DMS153 (cell line): Measurements from ENCODE around the gene MAMDC2.

ENCODE experiments used
- DNase-seq: peaks from one replicate; lab custom pipeline; 2025; lab: John Stamatoyannopoulos, UW

The MAMDC2 gene

DNA sequence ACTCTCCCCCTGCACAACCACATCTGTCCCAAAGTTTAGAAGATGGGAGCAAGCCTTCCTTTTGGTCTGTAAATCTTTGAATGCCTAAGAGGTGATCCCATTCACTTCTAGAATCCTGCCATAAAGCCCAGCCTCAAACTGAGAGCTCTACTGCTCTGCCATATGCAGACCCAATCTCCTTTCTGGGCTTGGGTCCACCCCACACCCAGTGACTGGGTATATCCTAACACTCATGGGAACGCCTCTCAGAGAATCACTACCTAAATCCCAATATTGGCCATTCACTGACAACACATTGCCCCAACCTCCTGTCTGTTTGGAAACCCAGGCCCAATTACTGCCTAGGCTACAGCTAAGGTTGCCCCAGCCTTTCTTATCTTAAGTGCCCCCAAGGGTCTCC is 90.7 kb downstream of the MAMDC2 start:
- DNase-seq: no peak

GRCh38 chr9:70135176-70135575 is 91.5 kb downstream of the MAMDC2 start:
- DNase-seq: no peak

- DNase-seq: no peak
Observed at GRCh38 chr9:70136632-70137031, 93.0 kb downstream of the MAMDC2 start.

DNA sequence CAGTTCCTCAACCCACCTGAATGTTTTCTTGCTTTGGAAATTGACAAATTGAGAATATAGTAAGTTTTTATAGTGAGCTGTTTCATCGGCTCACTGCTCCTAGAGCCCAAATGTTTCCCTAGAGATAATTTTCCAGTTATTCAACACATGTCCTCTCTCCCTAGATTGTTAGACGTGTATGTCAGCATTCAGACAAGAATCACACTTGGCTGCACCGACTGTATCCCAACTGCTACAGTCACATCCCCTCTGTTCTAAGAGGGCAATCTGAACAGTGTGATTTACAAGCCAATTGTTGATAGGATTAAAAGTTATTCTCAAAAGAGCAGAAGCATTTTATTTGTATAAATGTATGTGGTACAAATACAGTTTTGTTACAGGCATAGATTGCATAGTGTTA is 93.9 kb downstream of the MAMDC2 start:
- no peak for DNase-seq

- no peak for DNase-seq
Observed at GRCh38 chr9:70142101-70142500, 98.5 kb downstream of the MAMDC2 start.

DNA sequence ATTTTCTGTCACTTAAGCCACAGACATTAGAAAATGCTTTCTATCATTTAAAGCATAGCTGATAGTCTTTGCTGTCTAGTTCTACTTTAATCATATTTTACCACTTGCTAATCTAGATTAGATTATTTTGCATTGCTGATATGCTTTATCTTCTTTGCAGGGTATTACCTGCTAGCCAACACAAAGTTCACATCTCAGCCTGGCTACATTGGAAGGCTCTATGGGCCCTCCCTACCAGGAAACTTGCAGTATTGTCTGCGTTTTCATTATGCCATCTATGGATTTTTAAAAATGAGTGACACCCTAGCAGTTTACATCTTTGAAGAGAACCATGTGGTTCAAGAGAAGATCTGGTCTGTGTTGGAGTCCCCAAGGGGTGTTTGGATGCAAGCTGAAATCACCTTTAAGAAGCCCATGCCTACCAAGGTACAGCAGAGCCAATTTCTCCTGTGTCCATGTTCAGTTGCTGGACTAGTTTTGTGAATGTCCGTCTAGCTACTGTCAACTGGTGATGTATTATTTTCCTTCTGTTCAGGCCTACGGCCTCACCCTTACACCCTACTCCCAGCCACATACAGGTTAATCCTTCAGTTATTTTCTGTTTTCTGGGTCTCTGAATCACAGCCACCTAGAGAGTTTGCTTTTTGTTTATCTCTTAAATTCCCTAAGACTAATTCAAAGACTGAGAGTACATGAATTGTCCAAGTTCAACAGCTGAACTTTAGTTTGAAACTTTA is 99.9 kb downstream of the MAMDC2 start:
- no peak for DNase-seq

DNA sequence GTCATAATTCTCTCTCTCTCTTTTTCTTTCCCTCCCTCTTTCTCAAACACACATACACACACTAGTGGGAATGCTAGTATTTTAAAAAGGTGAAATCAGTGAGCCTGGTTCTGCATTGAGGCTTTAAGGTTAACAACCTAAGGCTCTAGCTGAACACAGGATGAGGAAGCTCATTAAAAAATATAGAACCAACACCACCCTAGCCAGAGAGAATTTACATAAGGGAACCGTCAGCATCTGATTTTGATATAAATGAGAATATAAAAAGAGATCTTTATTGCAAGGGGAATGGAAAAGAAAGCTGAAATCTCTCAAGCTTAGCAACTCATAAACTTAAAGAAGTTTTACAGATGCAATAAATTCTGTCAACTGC is 100.5 kb downstream of the MAMDC2 start:
- no peak for DNase-seq

GRCh38 chr9:70145981-70146380 is 102.3 kb downstream of the MAMDC2 start:
- DNase-seq: no peak

GRCh38 chr9:70147196-70147595 is 103.5 kb downstream of the MAMDC2 start:
- no peak for DNase-seq

- DNase-seq: no peak
Observed at GRCh38 chr9:70147651-70148050, 104.0 kb downstream of the MAMDC2 start.

DNA sequence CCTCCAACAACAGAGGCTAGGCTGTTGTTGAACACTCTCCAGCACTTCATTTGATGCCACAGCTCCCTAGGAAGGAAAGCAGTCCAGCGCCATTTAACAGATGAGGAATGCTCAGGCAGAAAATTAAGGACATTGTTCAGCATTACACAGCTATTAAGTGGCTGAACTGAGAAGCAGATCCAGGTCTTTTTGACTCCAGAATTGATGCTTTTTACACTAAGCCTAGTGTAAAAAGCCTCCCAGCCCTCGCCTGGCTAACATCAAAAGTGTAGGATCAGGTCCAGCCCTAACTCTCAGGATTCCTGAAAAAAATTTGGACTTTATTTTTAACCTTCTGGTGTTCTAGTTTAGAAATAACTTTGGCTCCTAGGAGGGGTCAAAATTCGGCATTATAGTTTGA is 108.7 kb downstream of the MAMDC2 start:
- DNase-seq: no peak

DNA sequence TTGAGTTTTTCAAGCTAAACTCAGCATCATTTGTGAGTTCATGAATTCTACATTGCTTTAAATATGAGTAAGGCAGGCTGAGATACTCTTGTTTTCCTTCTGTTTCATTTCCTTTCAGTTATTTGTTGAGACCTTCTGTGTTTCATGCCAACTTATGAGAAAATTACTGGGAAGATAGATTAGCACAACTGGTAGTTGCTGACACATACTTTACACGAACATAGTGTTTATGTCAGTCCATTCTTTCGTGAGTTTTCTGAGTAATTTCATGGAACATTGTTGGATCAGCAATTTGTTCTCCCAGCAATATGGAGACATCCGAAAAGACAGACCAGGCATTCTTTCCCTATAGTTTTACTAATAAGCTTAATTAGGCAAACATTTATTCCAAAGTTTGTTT is 113.1 kb downstream of the MAMDC2 start:
- DNase-seq: no peak

DNA sequence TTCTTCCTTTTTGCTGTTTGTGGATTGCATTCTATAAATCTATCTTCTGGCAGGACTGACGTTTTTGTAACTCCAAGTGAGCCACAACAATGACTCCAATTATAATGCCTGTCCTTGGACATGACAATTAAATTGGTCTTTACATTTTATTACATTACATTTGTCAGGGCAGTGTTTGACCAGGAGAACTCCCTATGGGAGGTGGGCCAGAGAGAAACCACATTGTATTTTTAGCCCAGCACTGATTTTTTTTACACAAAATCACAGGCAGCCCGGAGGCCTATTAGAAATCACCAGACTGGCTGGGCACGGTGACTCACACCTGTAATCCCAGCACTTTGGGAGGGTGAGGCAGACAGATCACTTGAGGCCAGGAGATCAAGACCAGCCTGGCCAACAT is 116.0 kb downstream of the MAMDC2 start:
- DNase-seq: no peak

DNA sequence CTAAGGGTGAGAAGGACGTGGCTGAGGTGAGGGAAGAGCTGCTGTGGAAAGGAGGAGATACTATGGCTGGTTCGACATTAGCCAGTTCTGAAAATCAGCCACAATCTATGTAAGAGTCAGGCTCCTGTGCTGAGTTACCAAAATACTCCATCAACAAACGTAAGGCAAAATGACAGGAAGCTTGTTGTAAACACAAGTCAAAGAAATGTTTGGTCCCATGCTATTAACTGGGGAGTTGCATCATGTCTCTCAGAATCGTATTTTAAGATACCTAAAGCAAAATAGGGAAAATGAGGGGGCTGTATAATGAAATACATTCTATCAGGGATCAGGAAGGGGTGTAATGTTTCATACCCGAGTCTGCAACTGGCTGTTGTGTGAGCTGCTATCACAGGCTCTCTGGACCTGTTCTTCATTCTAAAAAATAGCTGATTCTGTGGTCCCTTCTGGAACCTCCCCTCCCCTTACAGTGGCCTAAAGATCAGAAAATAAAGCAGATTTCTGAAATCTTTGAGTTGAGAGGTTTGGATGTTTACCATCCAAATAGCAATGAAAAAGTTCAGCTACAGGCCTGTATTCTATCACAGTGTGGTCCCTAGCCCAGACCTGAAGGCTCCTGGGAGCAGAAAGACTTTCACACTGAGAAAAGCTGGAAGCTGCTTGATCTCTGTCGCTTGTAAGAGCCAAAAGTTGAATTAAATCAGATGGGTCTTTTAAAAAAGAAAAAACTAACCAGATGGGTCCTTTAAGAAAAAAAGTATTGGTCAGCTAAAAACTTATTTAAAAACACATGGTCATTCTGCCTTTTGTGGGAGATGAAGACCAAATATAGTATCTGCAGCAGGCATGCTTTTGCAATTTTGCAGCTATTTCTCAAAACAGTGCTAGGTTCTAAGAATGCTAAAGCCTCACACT is 117.3 kb downstream of the MAMDC2 start:
- DNase-seq: no peak

- no peak for DNase-seq
Observed at GRCh38 chr9:70165006-70165602, 121.5 kb downstream of the MAMDC2 start.

- DNase-seq: no peak
Observed at GRCh38 chr9:70168521-70168920, 124.9 kb downstream of the MAMDC2 start.

DNA sequence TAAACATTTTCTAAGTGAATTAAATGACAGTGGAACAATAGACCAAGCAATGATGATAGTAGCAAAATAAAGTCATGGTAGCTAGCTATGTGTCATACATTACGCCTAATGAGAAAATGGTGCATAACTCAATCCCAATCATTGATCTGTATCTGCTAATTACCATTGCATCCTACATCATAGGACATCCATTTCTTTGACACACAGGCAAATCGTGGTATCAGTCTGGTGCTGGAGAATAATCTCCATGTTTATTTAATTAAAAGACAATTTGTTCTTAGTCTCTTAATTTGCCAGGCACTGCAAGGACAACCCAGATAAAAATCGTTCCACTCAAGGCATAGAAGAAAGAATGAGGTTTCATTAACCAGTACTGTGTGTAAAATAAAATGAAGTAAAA is 125.6 kb downstream of the MAMDC2 start:
- no peak for DNase-seq

DNA sequence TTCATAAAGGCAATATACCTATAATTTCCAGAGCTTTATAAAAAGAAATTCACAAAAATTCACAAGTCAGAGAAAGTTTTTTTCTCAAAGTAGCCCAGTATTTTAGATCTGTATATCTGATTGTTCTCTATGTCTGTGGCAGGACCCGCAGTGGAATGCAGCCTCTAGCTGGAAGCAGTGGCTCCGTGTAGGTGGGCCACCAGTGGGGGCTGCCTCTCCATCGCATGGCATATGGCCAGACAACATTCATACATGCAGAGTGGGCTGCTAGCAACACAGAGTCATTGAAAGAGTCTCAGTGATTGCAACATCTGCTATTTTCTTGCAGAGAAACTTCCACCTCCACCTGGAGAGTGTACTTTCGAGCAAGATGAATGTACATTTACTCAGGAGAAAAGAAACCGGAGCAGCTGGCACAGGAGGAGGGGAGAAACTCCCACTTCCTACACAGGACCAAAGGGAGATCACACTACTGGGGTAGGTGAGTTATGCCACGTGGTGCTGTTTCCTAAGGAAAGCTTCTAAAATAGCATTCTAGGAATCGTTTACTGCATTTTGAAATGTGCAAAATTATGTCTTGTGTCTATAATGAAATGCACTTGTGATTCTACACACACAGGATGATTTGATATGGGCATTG is 126.6 kb downstream of the MAMDC2 start:
- DNase-seq: no peak

DNA sequence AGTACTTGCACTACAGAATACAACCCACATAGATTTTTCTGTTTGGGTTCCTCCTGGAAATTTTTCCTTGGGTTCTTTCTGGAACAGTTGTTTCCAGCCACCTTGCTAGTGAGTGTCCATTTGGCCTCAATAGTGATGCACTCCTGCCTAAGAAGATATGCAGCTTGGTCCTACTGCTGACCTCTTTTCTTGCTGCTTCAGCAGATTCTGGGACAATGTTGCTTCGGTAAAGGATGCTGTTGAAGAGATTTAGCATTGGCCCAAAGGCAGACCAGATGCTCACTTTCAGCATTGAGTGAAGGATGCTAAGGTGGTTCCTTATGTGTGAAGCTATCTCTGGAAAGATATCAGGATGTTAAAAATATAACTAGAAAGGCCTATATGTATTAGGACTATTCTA is 128.9 kb downstream of the MAMDC2 start:
- no peak for DNase-seq

DNA sequence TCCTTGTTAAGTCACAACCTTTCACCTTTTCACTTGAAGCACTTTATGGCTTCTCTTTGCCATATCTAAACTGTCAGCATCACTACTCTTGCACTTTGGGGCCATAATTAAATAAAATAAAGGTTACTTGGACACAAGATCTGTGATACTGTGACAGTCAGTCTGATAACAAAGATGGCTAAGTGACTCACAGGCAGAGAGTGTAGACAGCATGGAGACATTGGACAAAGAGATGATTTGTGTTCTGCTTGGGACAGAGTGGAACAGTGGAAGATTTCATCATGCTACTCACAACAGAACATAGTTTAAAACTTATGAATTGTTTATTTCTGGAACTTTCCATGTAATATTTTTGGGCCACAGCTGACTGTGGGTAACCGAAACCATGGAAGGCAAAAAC is 133.5 kb downstream of the MAMDC2 start:
- DNase-seq: no peak

- no peak for DNase-seq
Observed at GRCh38 chr9:70192707-70193106, 149.1 kb downstream of the MAMDC2 start.

DNA sequence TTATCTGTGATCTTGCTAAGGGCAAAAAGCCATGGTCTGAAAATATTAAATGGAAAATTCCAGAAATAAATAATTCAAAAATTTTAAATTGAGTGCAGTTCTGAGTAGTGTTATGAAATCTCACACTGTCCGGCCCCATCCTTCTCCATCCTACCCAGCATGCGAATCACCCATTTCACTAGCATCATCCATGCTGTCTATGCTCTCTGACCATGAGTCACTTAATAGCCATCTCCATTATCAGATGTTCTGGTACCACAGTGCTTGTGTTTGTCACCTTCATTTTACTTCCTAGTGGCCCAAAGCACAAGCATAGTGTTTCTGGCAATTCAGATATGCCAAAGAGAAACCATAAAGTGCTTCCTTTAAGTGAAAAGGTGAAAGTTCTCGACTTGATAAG is 151.8 kb downstream of the MAMDC2 start:
- no peak for DNase-seq
